GM19240 (cell line): ENCODE results near the gene RFXAP.

ENCODE experiments used
- DNase-seq: peaks from one replicate; pipeline ENCODE4 v3.0.0; 2011; ENCODE audit warnings: low spot score; ENCODE audit not compliant: insufficient read length

Gene RFXAP

GRCh38 chr13:36866232-36866631 lies 47.2 kb downstream of the RFXAP start:
- no peak for DNase-seq

DNA sequence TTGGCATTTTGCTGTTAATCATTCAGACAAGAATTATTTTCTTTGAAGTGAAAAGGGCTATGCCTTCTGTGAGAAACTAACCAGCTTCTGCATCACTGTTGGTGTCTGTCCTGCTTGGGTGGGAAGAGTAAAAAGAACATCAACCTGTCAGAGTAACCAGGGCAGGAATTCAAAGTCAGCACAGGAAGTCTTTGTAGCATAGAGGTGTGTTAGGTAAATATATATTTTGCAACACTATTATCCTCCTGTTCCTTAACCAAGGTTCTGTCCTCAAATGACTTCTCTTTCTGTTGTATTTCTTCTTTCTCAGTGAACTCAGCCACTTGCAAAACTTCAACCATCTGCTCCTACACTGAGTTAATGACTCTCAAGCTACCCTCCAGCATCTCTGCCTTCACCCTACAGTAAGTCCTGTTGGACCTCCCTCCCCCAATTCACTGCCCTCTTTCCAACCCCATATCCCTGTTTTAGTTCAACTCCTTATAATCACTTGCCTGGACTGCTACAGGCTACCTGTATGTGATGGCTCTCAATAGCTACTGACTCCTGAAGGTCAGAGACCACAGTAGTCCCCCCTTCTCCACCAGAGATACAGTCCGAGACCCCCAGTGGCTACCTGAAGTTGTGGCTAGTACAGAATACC lies 51.1 kb downstream of the RFXAP start:
- DNase-seq: no peak

DNA sequence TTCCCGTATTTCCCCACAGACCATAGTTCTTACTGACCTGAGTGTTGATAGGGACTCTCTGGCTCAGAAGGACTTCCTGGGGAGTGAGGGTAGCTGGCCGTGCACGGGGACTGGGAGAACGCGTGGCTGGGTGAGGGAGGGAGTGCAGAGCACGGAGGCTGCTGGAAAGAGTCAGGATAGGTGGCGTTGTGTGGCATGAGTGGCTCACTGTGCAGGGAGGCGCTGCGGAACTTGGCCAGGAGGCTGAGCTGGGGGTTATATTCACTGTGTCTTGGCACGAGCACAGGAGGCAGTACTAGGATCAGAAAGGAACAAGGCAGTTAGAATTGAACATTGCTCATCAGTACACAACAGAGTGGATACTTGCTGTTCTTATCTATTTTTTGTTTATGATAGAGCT lies 53.6 kb downstream of the RFXAP start:
- DNase-seq: no peak

DNA sequence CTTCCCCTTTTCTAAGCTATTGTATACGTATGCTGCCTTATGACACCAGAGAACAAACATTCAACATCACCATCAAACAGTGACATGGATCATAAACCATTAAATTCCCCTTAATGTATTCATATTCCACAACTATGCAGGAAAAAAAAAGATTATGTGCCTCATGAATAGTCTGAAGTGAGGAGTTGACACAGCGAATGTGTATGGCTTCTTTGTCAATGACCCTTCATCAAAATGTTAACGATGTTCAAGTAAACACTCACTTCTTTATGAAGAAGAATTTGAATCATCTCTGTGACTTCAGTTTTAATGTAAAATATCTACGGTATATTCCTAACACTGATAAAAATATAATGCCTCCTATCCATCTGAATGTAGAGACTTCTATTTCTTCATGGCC lies 56.4 kb downstream of the RFXAP start:
- no peak for DNase-seq

GRCh38 chr13:36875961-36876360 lies 56.9 kb downstream of the RFXAP start:
- DNase-seq: no peak
